Panc1 (cell line): Measurements from ENCODE around the gene ANKRD33B.

ENCODE experiments used
- TF ChIP-seq, protein P1 (sequence below): fragments of 450-650 bp; IDR thresholded peaks from 2 replicates; pipeline ENCODE4 v1.5.1; 2017; ENCODE audit warnings: mild to moderate bottlenecking
- TF ChIP-seq, protein P2 (sequence below), 2 experiments: IDR thresholded peaks; 2 replicates each; pipeline ENCODE4 v1.6.1; 2011 to 2012; ENCODE audit warnings: low read depth in 2 of 2, control low read depth in 1 of 2, low read length in 1 of 2, mild to moderate bottlenecking in 1 of 2, moderate library complexity in 1 of 2; ENCODE audit not compliant: insufficient read depth in 1 of 2

DNA sequence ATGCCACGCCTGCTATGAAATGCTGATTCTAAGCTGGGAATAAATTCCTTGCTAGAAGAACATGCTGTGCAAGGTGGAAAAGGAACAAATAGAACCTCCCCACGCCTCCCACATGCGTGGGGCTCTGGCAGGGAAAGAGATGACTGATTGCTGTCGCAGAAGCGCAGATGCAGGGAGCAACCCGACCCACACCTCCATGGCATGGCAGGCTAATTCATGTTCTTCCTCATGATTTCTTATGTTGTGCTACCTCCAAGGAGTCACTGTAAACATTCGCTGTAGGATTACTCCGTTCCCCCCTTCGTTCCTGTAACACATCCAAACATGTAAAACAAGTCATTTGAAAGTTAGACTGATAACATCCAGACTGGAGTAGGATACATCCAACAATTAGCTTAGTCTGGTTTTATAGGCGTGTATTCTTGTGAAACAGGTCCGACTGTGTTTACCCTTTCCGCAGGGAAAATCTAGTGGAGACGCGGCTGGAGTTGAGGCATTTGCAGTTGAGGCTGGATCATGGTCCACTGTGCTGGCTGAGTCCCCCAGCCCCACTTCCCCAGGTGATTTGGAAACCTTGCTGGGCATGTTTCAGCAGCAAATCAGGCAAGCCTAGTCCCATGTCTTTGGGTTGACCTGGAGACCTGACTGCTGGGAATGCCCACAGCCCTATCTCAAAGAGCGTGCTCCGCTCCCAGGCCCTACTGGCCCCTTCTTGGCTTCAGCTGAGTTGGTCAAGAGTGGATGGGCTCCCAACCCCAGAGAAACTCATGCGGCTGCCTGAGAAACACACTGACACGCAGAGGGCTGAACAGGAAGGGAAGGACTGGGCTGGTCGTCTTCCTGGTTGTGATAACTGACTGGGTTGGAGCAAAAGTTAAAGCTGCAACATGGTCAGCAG is 24.8 kb upstream of the ANKRD33B start:
- TF ChIP-seq, protein P1, sequence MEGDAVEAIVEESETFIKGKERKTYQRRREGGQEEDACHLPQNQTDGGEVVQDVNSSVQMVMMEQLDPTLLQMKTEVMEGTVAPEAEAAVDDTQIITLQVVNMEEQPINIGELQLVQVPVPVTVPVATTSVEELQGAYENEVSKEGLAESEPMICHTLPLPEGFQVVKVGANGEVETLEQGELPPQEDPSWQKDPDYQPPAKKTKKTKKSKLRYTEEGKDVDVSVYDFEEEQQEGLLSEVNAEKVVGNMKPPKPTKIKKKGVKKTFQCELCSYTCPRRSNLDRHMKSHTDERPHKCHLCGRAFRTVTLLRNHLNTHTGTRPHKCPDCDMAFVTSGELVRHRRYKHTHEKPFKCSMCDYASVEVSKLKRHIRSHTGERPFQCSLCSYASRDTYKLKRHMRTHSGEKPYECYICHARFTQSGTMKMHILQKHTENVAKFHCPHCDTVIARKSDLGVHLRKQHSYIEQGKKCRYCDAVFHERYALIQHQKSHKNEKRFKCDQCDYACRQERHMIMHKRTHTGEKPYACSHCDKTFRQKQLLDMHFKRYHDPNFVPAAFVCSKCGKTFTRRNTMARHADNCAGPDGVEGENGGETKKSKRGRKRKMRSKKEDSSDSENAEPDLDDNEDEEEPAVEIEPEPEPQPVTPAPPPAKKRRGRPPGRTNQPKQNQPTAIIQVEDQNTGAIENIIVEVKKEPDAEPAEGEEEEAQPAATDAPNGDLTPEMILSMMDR: no peak
- TF ChIP-seq, protein P2, sequence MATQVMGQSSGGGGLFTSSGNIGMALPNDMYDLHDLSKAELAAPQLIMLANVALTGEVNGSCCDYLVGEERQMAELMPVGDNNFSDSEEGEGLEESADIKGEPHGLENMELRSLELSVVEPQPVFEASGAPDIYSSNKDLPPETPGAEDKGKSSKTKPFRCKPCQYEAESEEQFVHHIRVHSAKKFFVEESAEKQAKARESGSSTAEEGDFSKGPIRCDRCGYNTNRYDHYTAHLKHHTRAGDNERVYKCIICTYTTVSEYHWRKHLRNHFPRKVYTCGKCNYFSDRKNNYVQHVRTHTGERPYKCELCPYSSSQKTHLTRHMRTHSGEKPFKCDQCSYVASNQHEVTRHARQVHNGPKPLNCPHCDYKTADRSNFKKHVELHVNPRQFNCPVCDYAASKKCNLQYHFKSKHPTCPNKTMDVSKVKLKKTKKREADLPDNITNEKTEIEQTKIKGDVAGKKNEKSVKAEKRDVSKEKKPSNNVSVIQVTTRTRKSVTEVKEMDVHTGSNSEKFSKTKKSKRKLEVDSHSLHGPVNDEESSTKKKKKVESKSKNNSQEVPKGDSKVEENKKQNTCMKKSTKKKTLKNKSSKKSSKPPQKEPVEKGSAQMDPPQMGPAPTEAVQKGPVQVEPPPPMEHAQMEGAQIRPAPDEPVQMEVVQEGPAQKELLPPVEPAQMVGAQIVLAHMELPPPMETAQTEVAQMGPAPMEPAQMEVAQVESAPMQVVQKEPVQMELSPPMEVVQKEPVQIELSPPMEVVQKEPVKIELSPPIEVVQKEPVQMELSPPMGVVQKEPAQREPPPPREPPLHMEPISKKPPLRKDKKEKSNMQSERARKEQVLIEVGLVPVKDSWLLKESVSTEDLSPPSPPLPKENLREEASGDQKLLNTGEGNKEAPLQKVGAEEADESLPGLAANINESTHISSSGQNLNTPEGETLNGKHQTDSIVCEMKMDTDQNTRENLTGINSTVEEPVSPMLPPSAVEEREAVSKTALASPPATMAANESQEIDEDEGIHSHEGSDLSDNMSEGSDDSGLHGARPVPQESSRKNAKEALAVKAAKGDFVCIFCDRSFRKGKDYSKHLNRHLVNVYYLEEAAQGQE (IDR thresholded peaks at IDR 0.05; ENCODE audit: insufficient read depth in 1 of 2, low read depth in 2 of 2, low read length in 1 of 2): no peak
